ENCODE measurements around the gene TBCK. TPM values are rescaled to one million over a fixed set of nuclear protein-coding genes. Genes with fewer than 3 reads are reported as not detected.

Gene TBCK
- total and polyA plus RNA-seq, 2 of the 13 experiments (the other 11 are each of a cell fraction or from before 2014, with no cell fraction given) = 51.0 to 62.4 TPM

DNA sequence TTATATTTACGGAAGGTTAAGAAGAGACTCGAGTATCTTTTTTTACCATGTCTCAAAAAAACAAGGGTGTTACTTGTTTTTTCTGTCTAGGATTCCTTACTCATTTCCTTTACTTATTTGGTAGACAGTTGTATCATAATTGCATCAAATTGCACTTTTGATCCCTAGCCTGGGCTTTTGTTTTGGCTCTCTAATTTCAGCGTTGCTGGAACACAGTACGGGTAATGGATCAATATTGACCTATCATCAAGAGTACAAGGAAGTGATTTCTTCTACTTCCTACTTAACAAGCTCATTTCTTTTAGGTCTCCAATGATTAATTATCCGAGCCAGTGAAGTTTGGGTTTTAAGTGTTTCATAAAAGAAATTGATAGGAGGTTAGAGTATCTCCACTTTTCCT is 17.2 kb upstream of the TBCK start:
- Histone ChIP-seq H3K4me1 (ENCODE audit: insufficient read depth, low read length) (peaks cover 23% of the 10 kb centered on the region), H3K4me2 (ENCODE audit: low read depth, low read length) (no peak overlapping the region), H3K9me3 (ENCODE audit: low read length) (peaks cover 10% of the 10 kb centered on the region), H3K27me3 (ENCODE audit: control insufficient read depth in 1 of 2, insufficient read depth in 2 of 2, low read length in 2 of 2) (no peaks in the 10 kb centered on the region), H3K9ac (ENCODE audit: insufficient read depth, low read depth, low read length) (no peak overlapping the region), H3K4me3 (replicated peaks in 1 of 3; ENCODE audit: insufficient read depth in 1 of 3, low read depth in 2 of 3, low read length in 3 of 3) (no peak overlapping the region), H4K20me1 (ENCODE audit: insufficient read depth, low read length) (no peaks in the 10 kb centered on the region), H3K36me3 (replicated peaks in 1 of 2; ENCODE audit: control insufficient read depth in 1 of 2, insufficient read depth in 2 of 2, low read length in 2 of 2) (peaks cover 10 to 66% of the 10 kb centered on the region in 2 experiments), H2AFZ (ENCODE audit: low read length) (no peak overlapping the region), H3K79me2 (ENCODE audit: insufficient read depth, low read length) (peaks cover 2% of the 10 kb centered on the region), H3K27ac (ENCODE audit: extremely low read length, insufficient read depth, low read length) (peak overlapping the region; percentile 52)
- in situ Hi-C loops (cut with HindIII; ENCODE audit: extremely low pct_ligation_motif_present, low pct_unique_long_range_greater_than_20kb) = no loop called here
- intact Hi-C loops (cut with micrococcal nuclease; ENCODE audit: unreplicated experiment) = no loop called here
- ATAC-seq (peak; percentile 76), FAIRE-seq (no peak), DNase-seq (ENCODE audit: low spot score) (peak; percentile 46)
- BruUV-seq (replicated peaks) = no TSS peak
- CTCF ChIA-PET (ENCODE audit: low intra/inter-chr PET ratio, low total read pairs) = no interaction called here
- WGBS (ENCODE audit: low lambda C conversion rate) = 53% methylated on average over 5 of the region's 5 CpGs
- POLR2A ChIA-PET = interaction anchor here (1.2 kb wide), 2 partner anchors 46 to 69 kb away, joined by 3 to 4 read pairs; no protein-coding TSS in a partner anchor
- TF ChIP-seq ZNF775 (CRISPR knock-in tag; IDR thresholded peaks at IDR 0.05; ENCODE audit: borderline replicate concordance) (no peak), ETV5 (CRISPR knock-in tag; IDR thresholded peaks at IDR 0.05; ENCODE audit: borderline replicate concordance) (no peak), TCF7L2 (IDR thresholded peaks at IDR 0.05; ENCODE audit: low read depth, low read length) (no peak), ZNF879 (CRISPR knock-in tag; IDR thresholded peaks at IDR 0.05) (no peak), PAX8 (CRISPR knock-in tag; IDR thresholded peaks at IDR 0.05; ENCODE audit: borderline replicate concordance) (no peak), FOXA3 (CRISPR knock-in tag; IDR thresholded peaks at IDR 0.05) (0 out of 2 replicates have a peak, but pooled peaks have one; percentile 29), PLRG1 (conservative IDR thresholded peaks at IDR 0.05) (no peak), BCL6 (CRISPR knock-in tag; IDR thresholded peaks at IDR 0.05) (peak; percentile 59; the same call in 1 of the 2 replicates), ELF3 (CRISPR knock-in tag; IDR thresholded peaks at IDR 0.05) (peak; percentile 47; the same call in 1 of the 2 replicates), GATAD2A (CRISPR knock-in tag; IDR thresholded peaks at IDR 0.05) (peak; percentile 42; the same call in 1 of the 2 replicates), SP5 (CRISPR knock-in tag; IDR thresholded peaks at IDR 0.05; ENCODE audit: borderline replicate concordance, low read depth) (no peak), ZNF672 (CRISPR knock-in tag; IDR thresholded peaks at IDR 0.05) (no peak), ARNTL (CRISPR knock-in tag; IDR thresholded peaks at IDR 0.05) (no peak), SOX6 (IDR thresholded peaks at IDR 0.05) (no peak), SOX6 (CRISPR knock-in tag; IDR thresholded peaks at IDR 0.05) (peak; percentile 49; the same call in 1 of the 2 replicates), ZFY (CRISPR knock-in tag; IDR thresholded peaks at IDR 0.05) (no peak), ZNF572 (CRISPR knock-in tag; IDR thresholded peaks at IDR 0.05) (no peak), GFI1 (CRISPR knock-in tag; IDR thresholded peaks at IDR 0.05; ENCODE audit: borderline replicate concordance) (peak; percentile 74; the same call in 1 of the 2 replicates), ELF1 (CRISPR knock-in tag; IDR thresholded peaks at IDR 0.05) (no peak)
- TF ChIP-seq, protein P1, sequence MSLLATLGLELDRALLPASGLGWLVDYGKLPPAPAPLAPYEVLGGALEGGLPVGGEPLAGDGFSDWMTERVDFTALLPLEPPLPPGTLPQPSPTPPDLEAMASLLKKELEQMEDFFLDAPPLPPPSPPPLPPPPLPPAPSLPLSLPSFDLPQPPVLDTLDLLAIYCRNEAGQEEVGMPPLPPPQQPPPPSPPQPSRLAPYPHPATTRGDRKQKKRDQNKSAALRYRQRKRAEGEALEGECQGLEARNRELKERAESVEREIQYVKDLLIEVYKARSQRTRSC (CRISPR knock-in tag; IDR thresholded peaks at IDR 0.05; ENCODE audit: low read depth) = no peak
- TF ChIP-seq, protein P2, sequence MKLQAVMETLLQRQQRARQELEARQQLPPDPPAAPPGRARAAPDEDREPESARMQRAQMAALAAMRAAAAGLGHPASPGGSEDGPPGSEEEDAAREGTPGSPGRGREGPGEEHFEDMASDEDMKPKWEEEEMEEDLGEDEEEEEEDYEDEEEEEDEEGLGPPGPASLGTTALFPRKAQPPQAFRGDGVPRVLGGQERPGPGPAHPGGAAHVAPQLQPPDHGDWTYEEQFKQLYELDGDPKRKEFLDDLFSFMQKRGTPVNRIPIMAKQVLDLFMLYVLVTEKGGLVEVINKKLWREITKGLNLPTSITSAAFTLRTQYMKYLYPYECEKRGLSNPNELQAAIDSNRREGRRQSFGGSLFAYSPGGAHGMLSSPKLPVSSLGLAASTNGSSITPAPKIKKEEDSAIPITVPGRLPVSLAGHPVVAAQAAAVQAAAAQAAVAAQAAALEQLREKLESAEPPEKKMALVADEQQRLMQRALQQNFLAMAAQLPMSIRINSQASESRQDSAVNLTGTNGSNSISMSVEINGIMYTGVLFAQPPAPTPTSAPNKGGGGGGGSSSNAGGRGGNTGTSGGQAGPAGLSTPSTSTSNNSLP (IDR thresholded peaks at IDR 0.05; ENCODE audit: low read depth, low read length) = peak; percentile 80; the same call in 1 of the 2 replicates
- TF ChIP-seq, protein P3, sequence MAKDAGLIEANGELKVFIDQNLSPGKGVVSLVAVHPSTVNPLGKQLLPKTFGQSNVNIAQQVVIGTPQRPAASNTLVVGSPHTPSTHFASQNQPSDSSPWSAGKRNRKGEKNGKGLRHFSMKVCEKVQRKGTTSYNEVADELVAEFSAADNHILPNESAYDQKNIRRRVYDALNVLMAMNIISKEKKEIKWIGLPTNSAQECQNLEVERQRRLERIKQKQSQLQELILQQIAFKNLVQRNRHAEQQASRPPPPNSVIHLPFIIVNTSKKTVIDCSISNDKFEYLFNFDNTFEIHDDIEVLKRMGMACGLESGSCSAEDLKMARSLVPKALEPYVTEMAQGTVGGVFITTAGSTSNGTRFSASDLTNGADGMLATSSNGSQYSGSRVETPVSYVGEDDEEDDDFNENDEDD (CRISPR knock-in tag; IDR thresholded peaks at IDR 0.05; ENCODE audit: borderline replicate concordance) = no peak
- TF ChIP-seq, protein P4, sequence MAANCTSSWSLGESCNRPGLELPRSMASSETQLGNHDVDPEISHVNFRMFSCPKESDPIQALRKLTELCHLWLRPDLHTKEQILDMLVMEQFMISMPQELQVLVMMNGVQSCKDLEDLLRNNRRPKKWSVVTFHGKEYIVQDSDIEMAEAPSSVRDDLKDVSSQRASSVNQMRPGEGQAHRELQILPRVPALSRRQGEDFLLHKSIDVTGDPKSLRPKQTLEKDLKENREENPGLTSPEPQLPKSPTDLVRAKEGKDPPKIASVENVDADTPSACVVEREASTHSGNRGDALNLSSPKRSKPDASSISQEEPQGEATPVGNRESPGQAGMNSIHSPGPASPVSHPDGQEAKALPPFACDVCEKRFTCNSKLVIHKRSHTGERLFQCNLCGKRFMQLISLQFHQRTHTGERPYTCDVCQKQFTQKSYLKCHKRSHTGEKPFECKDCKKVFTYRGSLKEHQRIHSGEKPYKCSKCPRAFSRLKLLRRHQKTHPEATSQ (CRISPR knock-in tag; IDR thresholded peaks at IDR 0.05; ENCODE audit: borderline replicate concordance) = no peak
